Measurements from ENCODE around the gene PTMS.
A peak's percentile ranks its signal among the peaks of the same experiment; 100 is the strongest.

Gene PTMS

GRCh38 chr12:6751767-6752166 lies 14.4 kb upstream of the PTMS start:
- no peak for DNase-seq

DNA sequence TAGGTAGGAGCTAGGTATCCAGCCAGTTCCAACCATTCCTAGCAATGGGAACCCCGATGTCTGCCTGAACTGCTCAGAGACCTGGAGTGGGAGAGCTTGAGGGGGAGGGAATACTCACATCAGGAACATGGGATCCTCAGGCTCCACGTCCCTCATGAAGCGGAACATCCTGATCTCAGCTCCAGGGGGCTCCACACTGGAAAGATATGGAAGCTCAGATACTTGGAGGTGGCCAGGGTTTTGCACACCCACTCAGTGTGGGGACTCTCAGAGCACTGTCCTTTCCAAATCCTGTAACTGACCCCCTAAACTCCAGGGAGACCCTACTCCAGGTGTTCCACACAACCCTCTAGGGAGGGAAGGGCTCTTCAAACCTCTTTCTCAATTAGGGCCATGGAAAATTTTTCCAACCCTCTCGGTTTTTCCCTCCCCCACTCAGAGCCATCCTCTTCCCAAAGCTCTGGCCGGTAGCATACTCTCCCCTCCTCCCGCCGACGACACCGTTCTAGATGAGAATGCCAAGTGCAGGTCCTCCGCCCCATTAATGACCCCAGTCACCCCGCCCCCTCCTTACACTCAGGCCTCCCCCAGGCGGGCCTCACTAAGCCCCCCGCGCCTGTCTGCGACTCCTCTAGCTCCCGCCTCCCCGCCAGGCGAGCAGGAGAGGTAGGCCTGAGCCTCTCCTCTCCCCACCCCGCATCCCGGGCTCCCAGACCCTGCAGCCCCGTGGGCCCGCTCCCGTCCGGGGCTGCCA lies 13.8 kb upstream of the PTMS start:
- peak; percentile 54 for DNase-seq

GRCh38 chr12:6752921-6753771 lies 13.0 kb upstream of the PTMS start, which contains the start of gene MLF2:
Gene MLF2 (minus strand): TSS chr12:6753141. CDS start chr12:6752334, 807 bp downstream.
- DNase-seq = peak; percentile 99

- no peak for DNase-seq
Measured at GRCh38 chr12:6753772-6754356, 12.3 kb upstream of the PTMS start.

DNA sequence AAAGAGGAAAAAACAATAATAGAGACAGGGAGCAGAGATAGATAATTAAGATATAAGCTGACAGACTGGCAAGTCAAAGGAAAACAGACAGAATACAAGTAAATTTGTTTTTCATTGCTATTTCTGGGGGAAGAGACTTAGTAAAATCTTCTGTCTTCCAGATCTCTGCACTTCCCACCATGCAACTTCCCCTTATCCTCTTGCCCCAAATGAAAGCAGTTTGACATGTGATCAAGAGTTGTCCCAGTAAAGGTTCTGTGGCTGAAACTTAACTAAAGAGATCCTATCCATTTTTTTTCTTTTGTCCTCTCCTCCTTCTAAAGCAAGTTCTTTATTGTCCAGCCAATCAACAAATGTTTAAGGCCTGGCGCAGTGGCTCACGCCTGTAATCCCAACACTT lies 11.8 kb upstream of the PTMS start:
- DNase-seq = no peak

GRCh38 chr12:6757028-6757690 lies 9.0 kb upstream of the PTMS start:
- DNase-seq = no peak

- no peak for DNase-seq
Measured at GRCh38 chr12:6758506-6759095, 7.6 kb upstream of the PTMS start.

- DNase-seq = no peak
Measured at GRCh38 chr12:6759741-6760140, 6.4 kb upstream of the PTMS start.

- DNase-seq = no peak
Measured at GRCh38 chr12:6763380-6763779, 2.8 kb upstream of the PTMS start.

- DNase-seq = peak; percentile 88
Measured at GRCh38 chr12:6764011-6764828, 1.9 kb upstream of the PTMS start.

GRCh38 chr12:6765048-6765633 lies 1.0 kb upstream of the PTMS start:
- no peak for DNase-seq

DNA sequence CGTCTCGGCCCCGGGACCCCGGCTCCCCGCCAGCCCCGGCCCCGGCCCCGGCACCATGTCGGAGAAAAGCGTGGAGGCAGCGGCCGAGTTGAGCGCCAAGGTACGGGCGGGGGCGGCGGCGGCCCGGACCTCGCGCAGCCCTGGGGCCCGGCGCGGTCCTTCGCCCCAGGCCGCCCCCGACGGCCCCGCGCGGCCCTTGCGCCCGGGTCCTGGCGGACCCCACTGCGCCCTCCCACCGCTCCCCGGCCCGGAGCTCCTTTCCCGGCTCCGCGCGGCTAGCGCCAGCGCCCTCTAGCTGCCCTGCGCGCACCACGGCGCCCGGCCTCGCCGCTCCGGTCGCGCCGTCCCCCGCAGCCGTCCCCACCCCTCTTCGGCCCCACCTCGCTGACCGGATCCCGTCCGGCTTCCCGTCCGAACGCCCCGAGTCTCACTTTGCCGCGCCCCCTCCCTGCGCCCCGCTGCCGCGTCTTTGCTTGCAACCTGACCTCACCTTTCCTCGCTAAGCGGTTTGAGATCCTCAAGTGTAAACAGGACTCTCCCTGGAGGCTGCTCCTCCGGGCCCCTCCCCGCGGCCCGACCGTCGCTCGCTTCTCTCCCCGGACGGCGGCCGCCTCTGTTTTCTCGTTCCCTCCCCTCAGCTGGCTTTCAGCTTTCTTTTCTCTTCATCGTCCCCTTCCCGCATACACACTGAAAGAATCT lies 637 bp downstream of the PTMS start:
- DNase-seq = peak; percentile 86

DNA sequence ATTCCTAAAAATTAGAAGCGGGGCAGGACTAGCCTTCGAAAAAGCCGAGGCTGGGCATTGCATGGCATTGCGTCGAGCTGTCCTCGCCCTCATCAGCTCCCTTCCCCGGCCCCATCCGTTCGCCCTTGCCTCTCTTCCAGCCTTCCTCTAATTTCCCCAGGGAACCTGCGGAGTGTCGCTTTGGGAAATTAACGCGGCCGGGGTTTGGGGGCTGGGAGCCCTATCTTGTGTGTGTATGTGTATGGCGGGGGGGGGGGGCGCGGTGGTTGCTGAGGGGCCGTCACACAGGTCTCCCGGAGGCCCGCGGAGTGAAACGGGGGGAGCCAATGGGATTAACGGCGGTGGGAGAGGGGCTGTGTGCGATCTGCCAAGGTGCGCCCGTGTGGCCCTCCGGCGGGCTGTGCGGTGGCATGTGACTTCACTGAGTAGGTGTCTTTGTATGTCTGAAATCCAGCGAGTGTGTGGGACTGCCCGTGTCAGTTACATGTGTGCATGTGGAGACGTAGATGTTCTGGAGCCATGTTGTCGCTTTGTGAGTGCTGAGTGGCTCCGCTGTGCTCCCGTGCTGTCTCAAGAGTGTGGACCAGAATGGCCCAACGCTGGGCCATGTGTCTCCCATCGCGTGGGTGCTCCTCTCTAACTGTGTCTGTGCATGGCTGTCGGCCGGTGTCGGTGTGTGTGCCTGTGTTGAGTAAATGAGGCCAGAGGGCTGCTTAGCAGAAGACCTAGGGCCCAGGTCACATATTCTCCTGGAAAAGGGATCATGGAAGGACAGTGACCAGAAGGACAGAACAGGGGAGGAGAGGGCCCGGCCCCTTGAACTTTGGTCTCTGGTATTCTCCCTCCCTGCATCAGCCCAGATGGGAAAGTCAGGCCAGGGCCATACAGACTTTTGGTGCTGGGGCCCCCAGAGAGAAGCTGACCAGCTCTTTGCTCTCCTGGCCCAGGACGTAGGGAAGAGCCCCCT lies 1.5 kb downstream of the PTMS start:
- peak; percentile 71 for DNase-seq

DNA sequence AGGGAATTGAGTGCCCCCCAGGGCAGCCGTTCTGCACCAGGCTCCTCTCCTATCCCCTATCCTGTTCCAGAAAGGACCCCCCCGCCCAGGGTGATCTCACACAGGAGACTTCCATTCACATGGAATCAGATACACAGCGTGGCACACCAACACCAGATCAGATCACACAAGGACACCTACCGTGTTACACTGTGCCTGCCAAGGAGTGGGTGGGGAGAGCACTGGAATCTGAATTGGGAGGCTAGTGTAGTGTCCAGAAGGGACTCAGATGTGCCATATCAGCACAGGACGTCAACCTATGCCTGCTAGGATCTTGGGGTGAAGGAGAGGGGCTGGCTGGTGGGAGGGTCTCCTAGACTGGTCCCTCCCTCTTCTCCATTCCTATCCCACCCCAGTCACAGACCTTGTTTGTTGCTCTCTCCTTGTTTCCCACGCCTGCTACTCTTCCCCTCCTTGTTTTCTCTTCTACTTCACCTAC lies 2.3 kb downstream of the PTMS start:
- DNase-seq = peak; percentile 55

GRCh38 chr12:6768990-6769389 lies 2.8 kb downstream of the PTMS start:
- DNase-seq = no peak

DNA sequence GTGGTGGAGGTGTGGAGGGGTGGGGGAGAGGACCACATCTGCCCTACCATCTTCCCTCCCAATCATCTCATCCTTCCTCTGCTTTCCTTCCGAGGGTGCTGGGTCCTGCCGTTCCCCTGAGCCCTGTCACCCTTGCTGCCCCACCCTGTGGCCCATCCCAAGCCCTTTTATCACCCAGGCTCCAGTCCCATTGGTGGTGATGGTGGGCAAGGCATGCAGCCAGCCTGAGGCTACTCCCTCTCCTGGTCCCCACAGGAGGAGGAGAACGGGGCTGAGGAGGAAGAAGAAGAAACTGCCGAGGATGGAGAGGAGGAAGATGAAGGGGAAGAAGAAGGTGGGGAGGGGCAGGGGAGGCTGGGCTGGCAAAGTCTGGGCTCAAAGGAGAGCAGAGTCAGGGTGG lies 3.5 kb downstream of the PTMS start:
- DNase-seq = no peak

GRCh38 chr12:6770094-6770493 lies 3.9 kb downstream of the PTMS start:
- DNase-seq = no peak

DNA sequence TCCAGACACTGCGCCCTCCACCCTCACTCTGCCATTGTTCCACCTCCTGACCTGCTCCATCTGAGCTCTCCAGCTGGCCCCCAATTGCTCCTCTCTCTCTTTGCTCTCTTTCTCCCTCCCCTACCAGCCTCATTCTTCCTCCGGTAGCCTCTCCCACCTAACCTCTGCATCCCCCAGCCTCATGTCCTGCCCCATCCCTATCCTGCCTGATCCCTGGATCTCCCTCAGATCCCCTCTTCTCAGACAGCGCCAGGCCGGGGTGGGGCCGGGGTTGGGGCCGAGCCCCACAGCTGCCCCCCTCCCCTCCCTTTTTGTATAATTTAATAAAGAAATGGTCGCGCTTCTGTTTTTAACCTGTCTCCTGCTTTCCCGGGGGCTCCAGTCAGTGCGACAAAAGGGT lies 4.4 kb downstream of the PTMS start:
- no peak for DNase-seq

- no peak for DNase-seq
Measured at GRCh38 chr12:6771091-6771495, 4.9 kb downstream of the PTMS start.
